Thoracic aorta endothelial cell (primary cell): Measurements from ENCODE around the gene MYPN. TPM values are rescaled to one million over a fixed set of nuclear protein-coding genes. Genes with fewer than 3 reads are reported as not detected.

ENCODE experiments used
- total RNA-seq: library from RNA; depleted of rRNA; stranded (reverse); fragments of >200 nt; gene quantifications from 2 replicates; pipeline ENCODE4 v1.2.3, GENCODE V29; 2012

MYPN gene
- under 0.01 and 0.13 TPM in 2 replicates for total RNA-seq

GRCh38 chr10:68109331-68109730 is at the start of gene MYPN:
MYPN (plus strand) TSS chr10:68109488; CDS start chr10:68121439, 11,951 bp downstream.

GRCh38 chr10:68074775-68075549 is 34.3 kb upstream of the MYPN start, which contains the start of gene HERC4:
HERC4 (minus strand) TSS chr10:68075283; CDS start chr10:68073108, 2,175 bp downstream.

GRCh38 chr10:68231817-68232251 is 122.5 kb downstream of the MYPN start, which contains the start of gene ATOH7:
ATOH7 (minus strand) TSS chr10:68232113; CDS start chr10:68231677, 436 bp downstream.

Other genes starting within 250 kb of the MYPN start
- 18.3 and 19.0 TPM in 2 replicates for gene SIRT1, start 224.8 kb upstream of the MYPN start, total RNA-seq
- 105 TPM in 2 replicates for gene HERC4, start 34.2 kb upstream of the MYPN start, total RNA-seq
- gene ATOH7, start 122.6 kb downstream of the MYPN start, total RNA-seq, result not detected in 2 replicates
- gene HNRNPH3, start 222.6 kb downstream of the MYPN start, total RNA-seq, result 34.8 and 35.6 TPM in 2 replicates
- gene PBLD, start 223.4 kb downstream of the MYPN start, total RNA-seq, result 3.6 and 4.3 TPM in 2 replicates